NOMO-1 treated with dmso at 0.1 percent for 144 hours (cell line): ENCODE results near the gene SLAMF7.

Experiments
- DNase-seq: peaks from one replicate; lab custom pipeline; 2025; ENCODE audit not compliant: unreplicated experiment; lab: John Stamatoyannopoulos, UW

The SLAMF7 gene

DNA sequence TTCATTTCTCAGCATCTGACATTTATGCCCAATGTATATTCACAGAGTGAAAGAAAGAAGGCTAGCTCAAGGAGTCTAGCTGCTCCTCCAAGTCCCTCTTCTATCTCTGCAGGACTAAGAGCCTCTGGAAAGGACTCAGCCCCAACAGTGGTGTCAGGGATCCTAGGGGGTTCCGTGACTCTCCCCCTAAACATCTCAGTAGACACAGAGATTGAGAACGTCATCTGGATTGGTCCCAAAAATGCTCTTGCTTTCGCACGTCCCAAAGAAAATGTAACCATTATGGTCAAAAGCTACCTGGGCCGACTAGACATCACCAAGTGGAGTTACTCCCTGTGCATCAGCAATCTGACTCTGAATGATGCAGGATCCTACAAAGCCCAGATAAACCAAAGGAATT is 60.6 kb downstream of the SLAMF7 start:
- DNase-seq, result no peak

DNA sequence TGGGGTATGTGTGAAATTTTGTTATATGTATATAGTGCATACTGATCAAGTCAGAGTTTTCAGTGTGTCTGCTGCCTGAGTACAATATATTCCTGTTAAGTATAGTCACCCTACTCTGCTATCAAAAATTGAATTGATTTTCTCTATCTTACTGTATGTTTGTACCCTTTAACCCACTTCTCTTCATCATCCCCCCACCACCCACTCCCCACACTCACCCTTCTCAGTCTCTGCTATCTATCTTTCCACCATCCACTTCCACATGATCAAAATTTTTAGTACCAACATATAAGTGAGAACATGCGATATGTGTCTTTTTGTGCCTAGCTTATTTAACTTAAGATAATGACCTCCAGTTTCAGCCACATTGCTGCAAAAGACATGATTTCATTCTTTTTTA is 61.1 kb downstream of the SLAMF7 start:
- no peak for DNase-seq

DNA sequence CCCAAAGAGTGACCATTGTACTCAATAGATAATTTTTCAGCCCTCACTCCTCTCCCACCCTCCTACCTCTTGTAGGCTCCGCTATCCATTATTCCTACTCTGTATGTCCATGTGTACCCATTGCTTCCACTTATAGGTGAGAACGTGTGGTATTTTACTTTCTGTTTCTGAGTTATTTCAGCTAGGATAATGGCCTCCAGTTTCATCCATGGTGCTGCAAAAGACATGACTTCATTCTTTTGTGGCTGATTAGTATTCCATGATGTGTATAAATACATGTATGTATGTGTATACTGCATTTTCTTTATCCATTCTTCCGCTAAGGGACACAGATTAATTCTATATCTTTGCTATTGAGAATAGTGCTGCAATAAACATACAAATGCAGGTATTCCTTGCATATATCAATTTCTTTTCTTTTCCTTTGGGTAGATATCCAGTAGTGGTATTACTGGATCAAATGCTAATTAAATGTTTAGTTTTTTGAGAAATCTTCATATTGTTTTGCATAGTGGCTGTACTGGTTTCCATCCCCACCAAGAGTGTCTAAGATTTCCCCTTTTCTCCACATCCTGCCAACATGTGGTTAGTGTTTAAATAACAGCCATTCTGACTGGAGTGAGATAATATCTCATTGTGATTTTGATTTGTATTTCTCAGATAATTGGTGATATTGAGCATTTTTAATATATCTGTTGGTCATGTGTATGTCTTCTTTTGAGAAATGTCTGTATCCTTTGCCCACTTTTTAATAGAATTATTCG is 61.8 kb downstream of the SLAMF7 start:
- no peak for DNase-seq

DNA sequence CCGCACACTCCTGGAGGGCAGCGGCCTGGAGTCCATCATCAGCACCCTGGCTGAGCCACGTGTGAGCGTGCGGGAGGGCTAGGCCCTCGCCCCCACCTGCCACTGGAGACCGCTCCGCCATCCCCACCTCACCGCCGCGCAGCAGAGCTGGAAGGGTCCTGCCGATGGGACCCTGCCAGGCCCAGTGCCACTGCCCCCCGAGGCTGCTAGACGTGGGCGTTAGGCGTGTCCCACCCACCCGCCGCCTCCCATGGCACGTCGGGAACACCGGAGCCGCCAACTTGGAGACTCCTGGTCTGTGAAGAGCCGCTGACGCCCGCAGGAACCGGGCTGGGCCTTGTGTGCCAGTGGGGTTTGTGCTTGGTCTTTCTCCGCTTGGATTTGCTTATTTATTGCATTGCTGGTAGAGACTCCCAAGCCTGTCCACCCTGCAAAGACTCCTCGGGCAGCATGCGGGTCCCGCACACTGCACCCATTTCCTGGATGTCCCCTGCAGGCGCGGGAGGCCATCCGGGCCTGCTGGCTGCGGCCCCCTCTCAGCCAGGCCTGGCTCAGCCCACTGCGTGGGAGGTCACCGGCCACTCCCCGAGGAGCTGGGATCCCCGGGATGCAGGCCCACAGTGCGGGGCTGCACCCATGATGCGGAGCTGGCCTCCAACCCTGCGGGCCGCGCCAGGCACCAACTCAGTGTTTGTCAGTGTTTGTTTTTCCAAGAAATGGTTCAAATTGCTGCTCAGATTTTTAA is 63.0 kb downstream of the SLAMF7 start:
- DNase-seq, result no peak
